Cardiac muscle cell (in vitro differentiated cells and primary cell): ENCODE measurements around the gene ZCCHC9. TPM values are rescaled to one million over a fixed set of nuclear protein-coding genes. Genes with fewer than 3 reads are reported as not detected.
A peak's percentile ranks its signal among the peaks of the same experiment; 100 is the strongest.

Source experiments
- DNase-seq, 2 donors: peaks; one replicate each; pipeline versions ENCODE4 v3.0.0 to v3.0.0-alpha.2; 2010 to 2017; ENCODE audit warnings: low read depth in 1 of 2, low spot score in 1 of 2
- H3K27ac ChIP-seq: fragments of 200-600 bp; sonication (generic); 2 replicates; pipeline ENCODE4 v1.5.1; 2016
- H3K27me3 ChIP-seq: fragments of 200-600 bp; sonication (generic); 2 replicates; pipeline ENCODE4 v1.6.0; 2016; ENCODE audit warnings: control low read depth
- H3K36me3 ChIP-seq: fragments of 200-600 bp; sonication (generic); 2 replicates; pipeline ENCODE4 v1.5.1; 2016; ENCODE audit warnings: control low read depth
- H3K4me1 ChIP-seq: fragments of 200-600 bp; sonication (generic); 2 replicates; pipeline ENCODE4 v1.8.1; 2017; ENCODE audit warnings: low read depth, mild to moderate bottlenecking, mixed run types
- H3K4me3 ChIP-seq: fragments of 200-600 bp; sonication (generic); 2 replicates; pipeline ENCODE4 v1.5.1; 2016; ENCODE audit warnings: mild to moderate bottlenecking
- H3K9me3 ChIP-seq: fragments of 200-600 bp; sonication (generic); 2 replicates; pipeline ENCODE4 v1.5.1; 2017; ENCODE audit warnings: low read depth, mild to moderate bottlenecking, control low read depth
- polyA plus RNA-seq: library from polyadenylated mRNA; unstranded; fragments of >200 nt; fragmentation: Nextera tagmentation; extraction: Ambion mirVana; gene quantifications from 2 replicates; pipeline ENCODE4 v1.2.1, GENCODE V29; 2016
- total RNA-seq: library from RNA; depleted of rRNA; stranded (reverse); fragments of >200 nt; gene quantifications from 2 replicates; pipeline ENCODE4 v1.2.3, GENCODE V29; 2016
- TF ChIP-seq, protein P1 (sequence below): IDR thresholded peaks from 2 replicates; pipeline ENCODE4 v1.5.1; 2012; ENCODE audit warnings: low read depth, mild to moderate bottlenecking, low read length

The ZCCHC9 gene
- total RNA-seq: 14.3 and 18.6 TPM in 2 replicates
- 18.7 and 21.6 TPM in 2 replicates for polyA plus RNA-seq

- Histone ChIP-seq H3K27me3 (no peaks in the 10 kb centered on the region), H3K9me3 (no peaks in the 10 kb centered on the region), H3K27ac (peak within 1 kb of the TSS; percentile 97), H3K4me1 (peaks cover 11% of the 10 kb centered on the region), H3K36me3 (peaks cover 4% of the 10 kb centered on the region), H3K4me3 (peak within 1 kb of the TSS; percentile 66)
- peak; percentile 97 to 98 for DNase-seq
- TF ChIP-seq, protein P1, sequence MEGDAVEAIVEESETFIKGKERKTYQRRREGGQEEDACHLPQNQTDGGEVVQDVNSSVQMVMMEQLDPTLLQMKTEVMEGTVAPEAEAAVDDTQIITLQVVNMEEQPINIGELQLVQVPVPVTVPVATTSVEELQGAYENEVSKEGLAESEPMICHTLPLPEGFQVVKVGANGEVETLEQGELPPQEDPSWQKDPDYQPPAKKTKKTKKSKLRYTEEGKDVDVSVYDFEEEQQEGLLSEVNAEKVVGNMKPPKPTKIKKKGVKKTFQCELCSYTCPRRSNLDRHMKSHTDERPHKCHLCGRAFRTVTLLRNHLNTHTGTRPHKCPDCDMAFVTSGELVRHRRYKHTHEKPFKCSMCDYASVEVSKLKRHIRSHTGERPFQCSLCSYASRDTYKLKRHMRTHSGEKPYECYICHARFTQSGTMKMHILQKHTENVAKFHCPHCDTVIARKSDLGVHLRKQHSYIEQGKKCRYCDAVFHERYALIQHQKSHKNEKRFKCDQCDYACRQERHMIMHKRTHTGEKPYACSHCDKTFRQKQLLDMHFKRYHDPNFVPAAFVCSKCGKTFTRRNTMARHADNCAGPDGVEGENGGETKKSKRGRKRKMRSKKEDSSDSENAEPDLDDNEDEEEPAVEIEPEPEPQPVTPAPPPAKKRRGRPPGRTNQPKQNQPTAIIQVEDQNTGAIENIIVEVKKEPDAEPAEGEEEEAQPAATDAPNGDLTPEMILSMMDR: peak; percentile 26
Measured at GRCh38 chr5:81301271-81302015, at the start of gene ZCCHC9. TSS of gene ZCCHC9 (plus strand) at chr5:81301587. CDS start at chr5:81304758, 3,171 bp downstream.

DNA sequence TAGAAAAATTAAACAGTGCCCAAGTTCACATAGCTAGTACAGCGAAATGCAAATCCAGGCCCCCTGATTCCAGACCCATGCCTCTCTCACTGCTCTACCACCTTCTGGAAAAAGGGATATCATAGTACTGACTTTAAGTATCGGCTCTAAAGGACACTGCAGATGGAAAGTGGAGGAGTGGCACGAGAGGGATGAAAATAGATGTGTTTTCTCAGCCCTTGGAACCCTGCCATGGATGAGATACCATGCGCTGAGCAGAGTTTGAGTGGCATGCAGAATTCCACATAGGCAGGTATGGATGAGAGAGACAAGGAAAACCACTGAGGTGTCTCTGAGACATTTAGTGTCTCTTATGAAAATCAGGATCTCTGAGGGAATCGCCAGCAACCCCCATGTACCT is 49.5 kb upstream of the ZCCHC9 start:
- no peak overlapping the region for H3K4me3 ChIP-seq
- no peak overlapping the region for H3K27ac ChIP-seq
- no peaks in the 10 kb centered on the region for H3K9me3 ChIP-seq
- DNase-seq: no peak
- H3K27me3 ChIP-seq: no peaks in the 10 kb centered on the region
- H3K36me3 ChIP-seq: no peaks in the 10 kb centered on the region
- TF ChIP-seq, protein P1: no peak
- H3K4me1 ChIP-seq: peaks cover under 1% of the 10 kb centered on the region

DNA sequence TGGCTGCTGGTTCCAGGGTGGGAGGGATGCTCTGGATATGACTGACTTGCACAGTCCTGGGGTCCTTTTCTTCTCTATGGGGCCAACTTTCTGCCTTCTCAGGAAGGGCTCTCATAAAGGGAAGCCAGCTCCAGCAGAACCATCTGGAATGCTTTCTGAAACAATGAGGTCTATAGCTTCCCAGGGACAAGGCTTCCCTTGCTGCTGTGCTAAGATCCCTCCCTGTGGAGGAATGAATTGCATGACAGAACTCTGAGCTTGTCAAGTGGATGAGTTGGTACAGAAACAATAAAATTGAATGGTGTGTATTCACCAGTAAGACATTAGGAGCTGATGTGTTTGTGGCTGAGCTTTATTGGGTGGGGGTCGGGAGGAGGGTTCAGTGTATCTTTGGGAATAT is 48.5 kb upstream of the ZCCHC9 start:
- no peaks in the 10 kb centered on the region for H3K4me1 ChIP-seq
- no peaks in the 10 kb centered on the region for H3K9me3 ChIP-seq
- TF ChIP-seq, protein P1: no peak
- no peak overlapping the region for H3K27ac ChIP-seq
- no peak overlapping the region for H3K4me3 ChIP-seq
- no peak for DNase-seq
- H3K27me3 ChIP-seq: no peaks in the 10 kb centered on the region
- H3K36me3 ChIP-seq: peaks cover 3% of the 10 kb centered on the region

DNA sequence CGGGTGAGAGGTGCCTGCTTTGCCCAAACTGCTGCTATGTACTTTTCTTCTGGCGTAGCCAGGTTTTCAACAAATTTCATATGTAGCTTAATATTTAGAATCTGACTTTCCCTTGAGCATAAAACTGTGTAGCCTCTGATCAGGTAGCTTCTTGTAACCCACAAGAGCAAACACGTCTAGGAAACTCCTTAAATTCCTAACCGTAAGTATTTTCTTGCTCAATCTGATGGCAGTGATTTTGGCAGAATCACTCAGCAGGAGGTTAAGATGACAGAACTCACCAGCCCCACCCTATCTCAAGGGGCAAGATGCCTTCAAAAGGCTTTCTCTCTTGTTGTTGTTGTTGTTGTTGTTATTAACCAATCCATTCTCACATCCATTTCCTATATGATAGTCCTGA is 47.5 kb upstream of the ZCCHC9 start:
- Histone ChIP-seq H3K27ac (no peak overlapping the region), H3K4me1 (no peaks in the 10 kb centered on the region), H3K4me3 (no peak overlapping the region), H3K9me3 (no peaks in the 10 kb centered on the region), H3K27me3 (no peaks in the 10 kb centered on the region), H3K36me3 (peaks cover 3% of the 10 kb centered on the region)
- no peak for DNase-seq
- TF ChIP-seq, protein P1: no peak

- Histone ChIP-seq H3K4me1 (no peaks in the 10 kb centered on the region), H3K27me3 (no peaks in the 10 kb centered on the region), H3K4me3 (no peak overlapping the region), H3K36me3 (peaks cover 11% of the 10 kb centered on the region), H3K27ac (no peak overlapping the region), H3K9me3 (no peaks in the 10 kb centered on the region)
- DNase-seq: no peak
- TF ChIP-seq, protein P1: no peak
Measured at GRCh38 chr5:81254886-81255559, 46.4 kb upstream of the ZCCHC9 start.
